ENCODE results near the gene CCDC40.

Gene CCDC40

GRCh38 chr17:80023481-80024205, 12.8 kb upstream of the CCDC40 start:
- H3K27me3 Mint-ChIP-seq (ENCODE audit: low read depth) = peaks cover 2% of the 10 kb centered on the region
- H3K4me1 Mint-ChIP-seq (ENCODE audit: low read depth) = no peaks in the 10 kb centered on the region
- H3K36me3 Mint-ChIP-seq (ENCODE audit: low read depth) = no peaks in the 10 kb centered on the region
- no peak overlapping the region for H3K27ac Mint-ChIP-seq
- no peak for DNase-seq (ENCODE audit: low spot score)
- H3K4me3 Mint-ChIP-seq = no peak overlapping the region
- no peaks in the 10 kb centered on the region for H3K9me3 Mint-ChIP-seq

- H3K36me3 Mint-ChIP-seq (ENCODE audit: low read depth) = no peaks in the 10 kb centered on the region
- no peak for DNase-seq (ENCODE audit: low spot score)
- H3K9me3 Mint-ChIP-seq = no peaks in the 10 kb centered on the region
- H3K27ac Mint-ChIP-seq = no peak overlapping the region
- H3K4me3 Mint-ChIP-seq = no peak overlapping the region
- no peaks in the 10 kb centered on the region for H3K4me1 Mint-ChIP-seq (ENCODE audit: low read depth)
- peaks cover 1% of the 10 kb centered on the region for H3K27me3 Mint-ChIP-seq (ENCODE audit: low read depth)
These were observed 12.1 kb upstream of the CCDC40 start for GRCh38 chr17:80024206-80024972.

GRCh38 chr17:80025140-80025539, 11.3 kb upstream of the CCDC40 start:
- no peak overlapping the region for H3K27ac Mint-ChIP-seq
- no peaks in the 10 kb centered on the region for H3K27me3 Mint-ChIP-seq (ENCODE audit: low read depth)
- no peak overlapping the region for H3K4me3 Mint-ChIP-seq
- DNase-seq (ENCODE audit: low spot score) = no peak
- H3K36me3 Mint-ChIP-seq (ENCODE audit: low read depth) = no peaks in the 10 kb centered on the region
- no peaks in the 10 kb centered on the region for H3K9me3 Mint-ChIP-seq
- H3K4me1 Mint-ChIP-seq (ENCODE audit: low read depth) = no peaks in the 10 kb centered on the region

GRCh38 chr17:80025796-80026195, 10.6 kb upstream of the CCDC40 start:
- Mint-ChIP-seq H3K27me3 (ENCODE audit: low read depth) (no peaks in the 10 kb centered on the region), H3K4me3 (no peak overlapping the region), H3K9me3 (no peaks in the 10 kb centered on the region), H3K4me1 (ENCODE audit: low read depth) (no peaks in the 10 kb centered on the region), H3K27ac (no peak overlapping the region), H3K36me3 (ENCODE audit: low read depth) (no peaks in the 10 kb centered on the region)
- no peak for DNase-seq (ENCODE audit: low spot score)

- Mint-ChIP-seq H3K36me3 (ENCODE audit: low read depth) (no peaks in the 10 kb centered on the region), H3K27me3 (ENCODE audit: low read depth) (no peaks in the 10 kb centered on the region), H3K4me1 (ENCODE audit: low read depth) (peaks cover under 1% of the 10 kb centered on the region), H3K27ac (no peak overlapping the region), H3K9me3 (no peaks in the 10 kb centered on the region), H3K4me3 (no peak overlapping the region)
- no peak for DNase-seq (ENCODE audit: low spot score)
These were observed 9.9 kb upstream of the CCDC40 start for GRCh38 chr17:80026359-80027042.

GRCh38 chr17:80027043-80027435, 9.4 kb upstream of the CCDC40 start:
- no peak for DNase-seq (ENCODE audit: low spot score)
- H3K27ac Mint-ChIP-seq = no peak overlapping the region
- peaks cover 6% of the 10 kb centered on the region for H3K4me1 Mint-ChIP-seq (ENCODE audit: low read depth)
- H3K9me3 Mint-ChIP-seq = no peaks in the 10 kb centered on the region
- no peaks in the 10 kb centered on the region for H3K36me3 Mint-ChIP-seq (ENCODE audit: low read depth)
- no peaks in the 10 kb centered on the region for H3K27me3 Mint-ChIP-seq (ENCODE audit: low read depth)
- no peak overlapping the region for H3K4me3 Mint-ChIP-seq

GRCh38 chr17:80028030-80028429, 8.4 kb upstream of the CCDC40 start:
- no peaks in the 10 kb centered on the region for H3K9me3 Mint-ChIP-seq
- no peaks in the 10 kb centered on the region for H3K36me3 Mint-ChIP-seq (ENCODE audit: low read depth)
- no peak for DNase-seq (ENCODE audit: low spot score)
- H3K4me3 Mint-ChIP-seq = no peak overlapping the region
- H3K4me1 Mint-ChIP-seq (ENCODE audit: low read depth) = peaks cover 6% of the 10 kb centered on the region
- peaks cover 5% of the 10 kb centered on the region for H3K27me3 Mint-ChIP-seq (ENCODE audit: low read depth)
- no peak overlapping the region for H3K27ac Mint-ChIP-seq

GRCh38 chr17:80029258-80029974, 7.0 kb upstream of the CCDC40 start:
- Mint-ChIP-seq H3K27ac (no peak overlapping the region), H3K4me1 (ENCODE audit: low read depth) (peaks cover 6% of the 10 kb centered on the region), H3K4me3 (no peak overlapping the region), H3K36me3 (ENCODE audit: low read depth) (no peaks in the 10 kb centered on the region), H3K27me3 (ENCODE audit: low read depth) (peaks cover 15% of the 10 kb centered on the region), H3K9me3 (no peaks in the 10 kb centered on the region)
- no peak for DNase-seq (ENCODE audit: low spot score)

GRCh38 chr17:80030730-80031410, 5.6 kb upstream of the CCDC40 start:
- H3K27me3 Mint-ChIP-seq (ENCODE audit: low read depth) = peaks cover 24% of the 10 kb centered on the region
- no peak overlapping the region for H3K27ac Mint-ChIP-seq
- DNase-seq (ENCODE audit: low spot score) = no peak
- H3K9me3 Mint-ChIP-seq = no peaks in the 10 kb centered on the region
- H3K36me3 Mint-ChIP-seq (ENCODE audit: low read depth) = no peaks in the 10 kb centered on the region
- peaks cover 12% of the 10 kb centered on the region for H3K4me1 Mint-ChIP-seq (ENCODE audit: low read depth)
- H3K4me3 Mint-ChIP-seq = no peak overlapping the region

- Mint-ChIP-seq H3K36me3 (ENCODE audit: low read depth) (no peaks in the 10 kb centered on the region), H3K27ac (no peak overlapping the region), H3K27me3 (ENCODE audit: low read depth) (peaks cover 28% of the 10 kb centered on the region), H3K4me1 (ENCODE audit: low read depth) (peaks cover 14% of the 10 kb centered on the region), H3K4me3 (no peak overlapping the region), H3K9me3 (no peaks in the 10 kb centered on the region)
- DNase-seq (ENCODE audit: low spot score) = no peak
These were observed 4.6 kb upstream of the CCDC40 start for GRCh38 chr17:80031691-80032430.

- Mint-ChIP-seq H3K4me3 (no peak overlapping the region), H3K9me3 (no peaks in the 10 kb centered on the region)
These were observed 3.7 kb upstream of the CCDC40 start for GRCh38 chr17:80032614-80033171.

GRCh38 chr17:80033840-80034239, 2.6 kb upstream of the CCDC40 start:
- Mint-ChIP-seq H3K27me3 (ENCODE audit: low read depth) (peaks cover 42% of the 10 kb centered on the region), H3K4me1 (ENCODE audit: low read depth) (peaks cover 17% of the 10 kb centered on the region), H3K4me3 (no peak overlapping the region), H3K27ac (no peak overlapping the region), H3K36me3 (ENCODE audit: low read depth) (no peaks in the 10 kb centered on the region), H3K9me3 (no peaks in the 10 kb centered on the region)
- DNase-seq (ENCODE audit: low spot score) = no peak

More at GRCh38 chr17:80032614-80033171, 3.7 kb upstream of the CCDC40 start:
- no peak overlapping the region for H3K27ac Mint-ChIP-seq
- peaks cover 17% of the 10 kb centered on the region for H3K4me1 Mint-ChIP-seq (ENCODE audit: low read depth)
- DNase-seq (ENCODE audit: low spot score) = no peak
- H3K27me3 Mint-ChIP-seq (ENCODE audit: low read depth) = peaks cover 34% of the 10 kb centered on the region
- H3K36me3 Mint-ChIP-seq (ENCODE audit: low read depth) = no peaks in the 10 kb centered on the region

Measured in T-helper 2 cell treated with Interferon-gamma antibody and Interleukin-4, amounts not matched to agents 5 μg/mL and 100 μg/mL, for 36 hours (primary cell).